Measurements from ENCODE around the gene PPP2R5C.
A peak's percentile ranks its signal among the peaks of the same experiment; 100 is the strongest.

PPP2R5C gene

GRCh38 chr14:101939646-101940170, 178.2 kb downstream of the PPP2R5C start:
- no peak overlapping the region for H3K4me3 ChIP-seq (ENCODE audit: low read length)
- no peaks in the 10 kb centered on the region for H3K4me1 ChIP-seq (ENCODE audit: control insufficient read depth, insufficient read depth, low read length)
- H3K9ac ChIP-seq (ENCODE audit: low read length), result no peak overlapping the region
- H3K27ac ChIP-seq (ENCODE audit: low read depth, low read length), result no peak overlapping the region
- no peaks in the 10 kb centered on the region for H3K36me3 ChIP-seq (ENCODE audit: control insufficient read depth, insufficient read depth, low read length)
- H3K27me3 ChIP-seq (ENCODE audit: control insufficient read depth, insufficient read depth, low read length), result no peaks in the 10 kb centered on the region

GRCh38 chr14:101944451-101944850, 182.9 kb downstream of the PPP2R5C start:
- Histone ChIP-seq H3K27ac (ENCODE audit: low read depth, low read length) (no peak overlapping the region), H3K36me3 (ENCODE audit: control insufficient read depth, insufficient read depth, low read length) (peaks cover 2% of the 10 kb centered on the region), H3K4me3 (ENCODE audit: low read length) (no peak overlapping the region), H3K9ac (ENCODE audit: low read length) (no peak overlapping the region), H3K4me1 (ENCODE audit: control insufficient read depth, insufficient read depth, low read length) (peaks cover 4% of the 10 kb centered on the region), H3K27me3 (ENCODE audit: control insufficient read depth, insufficient read depth, low read length) (no peaks in the 10 kb centered on the region)

- Histone ChIP-seq H3K27me3 (ENCODE audit: control insufficient read depth, insufficient read depth, low read length) (no peaks in the 10 kb centered on the region), H3K4me1 (ENCODE audit: control insufficient read depth, insufficient read depth, low read length) (peaks cover 4% of the 10 kb centered on the region), H3K27ac (ENCODE audit: low read depth, low read length) (no peak overlapping the region), H3K9ac (ENCODE audit: low read length) (no peak overlapping the region), H3K4me3 (ENCODE audit: low read length) (no peak overlapping the region), H3K36me3 (ENCODE audit: control insufficient read depth, insufficient read depth, low read length) (peaks cover 2% of the 10 kb centered on the region)
Measured at GRCh38 chr14:101945171-101945570, 183.7 kb downstream of the PPP2R5C start.

- Histone ChIP-seq H3K27me3 (ENCODE audit: control insufficient read depth, insufficient read depth, low read length) (no peaks in the 10 kb centered on the region), H3K9ac (ENCODE audit: low read length) (peak overlapping the region; percentile 97), H3K27ac (ENCODE audit: low read depth, low read length) (peak overlapping the region; percentile 99), H3K4me1 (ENCODE audit: control insufficient read depth, insufficient read depth, low read length) (peaks cover 4% of the 10 kb centered on the region), H3K4me3 (ENCODE audit: low read length) (peak overlapping the region; percentile 95), H3K36me3 (ENCODE audit: control insufficient read depth, insufficient read depth, low read length) (peaks cover 2% of the 10 kb centered on the region)
Measured at GRCh38 chr14:101947577-101947903, 186.0 kb downstream of the PPP2R5C start.

GRCh38 chr14:101947904-101948665, 186.6 kb downstream of the PPP2R5C start:
- Histone ChIP-seq H3K27me3 (ENCODE audit: control insufficient read depth, insufficient read depth, low read length) (no peaks in the 10 kb centered on the region), H3K4me3 (ENCODE audit: low read length) (peak overlapping the region; percentile 100), H3K9ac (ENCODE audit: low read length) (peak overlapping the region; percentile 100), H3K4me1 (ENCODE audit: control insufficient read depth, insufficient read depth, low read length) (peaks cover 4% of the 10 kb centered on the region), H3K27ac (ENCODE audit: low read depth, low read length) (peak overlapping the region; percentile 99), H3K36me3 (ENCODE audit: control insufficient read depth, insufficient read depth, low read length) (peaks cover 2% of the 10 kb centered on the region)

GRCh38 chr14:101948666-101949216, 187.2 kb downstream of the PPP2R5C start:
- Histone ChIP-seq H3K27me3 (ENCODE audit: control insufficient read depth, insufficient read depth, low read length) (no peaks in the 10 kb centered on the region), H3K9ac (ENCODE audit: low read length) (peak overlapping the region; percentile 100), H3K36me3 (ENCODE audit: control insufficient read depth, insufficient read depth, low read length) (peaks cover 2% of the 10 kb centered on the region), H3K4me1 (ENCODE audit: control insufficient read depth, insufficient read depth, low read length) (peaks cover 4% of the 10 kb centered on the region), H3K27ac (ENCODE audit: low read depth, low read length) (peak overlapping the region; percentile 99), H3K4me3 (ENCODE audit: low read length) (peak overlapping the region; percentile 100)

GRCh38 chr14:101950100-101950499, 188.6 kb downstream of the PPP2R5C start:
- H3K27ac ChIP-seq (ENCODE audit: low read depth, low read length), result no peak overlapping the region
- H3K36me3 ChIP-seq (ENCODE audit: control insufficient read depth, insufficient read depth, low read length), result peaks cover 2% of the 10 kb centered on the region
- H3K9ac ChIP-seq (ENCODE audit: low read length), result no peak overlapping the region
- H3K4me3 ChIP-seq (ENCODE audit: low read length), result no peak overlapping the region
- peaks cover 4% of the 10 kb centered on the region for H3K4me1 ChIP-seq (ENCODE audit: control insufficient read depth, insufficient read depth, low read length)
- no peaks in the 10 kb centered on the region for H3K27me3 ChIP-seq (ENCODE audit: control insufficient read depth, insufficient read depth, low read length)

GRCh38 chr14:101950516-101951215, 189.2 kb downstream of the PPP2R5C start:
- peaks cover 4% of the 10 kb centered on the region for H3K4me1 ChIP-seq (ENCODE audit: control insufficient read depth, insufficient read depth, low read length)
- H3K27me3 ChIP-seq (ENCODE audit: control insufficient read depth, insufficient read depth, low read length), result no peaks in the 10 kb centered on the region
- H3K27ac ChIP-seq (ENCODE audit: low read depth, low read length), result no peak overlapping the region
- peaks cover 2% of the 10 kb centered on the region for H3K36me3 ChIP-seq (ENCODE audit: control insufficient read depth, insufficient read depth, low read length)
- no peak overlapping the region for H3K4me3 ChIP-seq (ENCODE audit: low read length)
- H3K9ac ChIP-seq (ENCODE audit: low read length), result no peak overlapping the region

GRCh38 chr14:101953151-101953550, 191.6 kb downstream of the PPP2R5C start:
- Histone ChIP-seq H3K27ac (ENCODE audit: low read depth, low read length) (no peak overlapping the region), H3K27me3 (ENCODE audit: control insufficient read depth, insufficient read depth, low read length) (no peaks in the 10 kb centered on the region), H3K4me1 (ENCODE audit: control insufficient read depth, insufficient read depth, low read length) (peaks cover 4% of the 10 kb centered on the region), H3K36me3 (ENCODE audit: control insufficient read depth, insufficient read depth, low read length) (peaks cover 2% of the 10 kb centered on the region), H3K4me3 (ENCODE audit: low read length) (no peak overlapping the region), H3K9ac (ENCODE audit: low read length) (no peak overlapping the region)

GRCh38 chr14:101954501-101954900, 193.0 kb downstream of the PPP2R5C start:
- no peaks in the 10 kb centered on the region for H3K4me1 ChIP-seq (ENCODE audit: control insufficient read depth, insufficient read depth, low read length)
- H3K9ac ChIP-seq (ENCODE audit: low read length), result no peak overlapping the region
- no peaks in the 10 kb centered on the region for H3K36me3 ChIP-seq (ENCODE audit: control insufficient read depth, insufficient read depth, low read length)

GRCh38 chr14:101955695-101956161, 194.2 kb downstream of the PPP2R5C start:
- H3K9ac ChIP-seq (ENCODE audit: low read length), result no peak overlapping the region
- H3K27ac ChIP-seq (ENCODE audit: low read depth, low read length), result no peak overlapping the region
- H3K36me3 ChIP-seq (ENCODE audit: control insufficient read depth, insufficient read depth, low read length), result no peaks in the 10 kb centered on the region
- H3K27me3 ChIP-seq (ENCODE audit: control insufficient read depth, insufficient read depth, low read length), result no peaks in the 10 kb centered on the region
- H3K4me3 ChIP-seq (ENCODE audit: low read length), result no peak overlapping the region
- H3K4me1 ChIP-seq (ENCODE audit: control insufficient read depth, insufficient read depth, low read length), result no peaks in the 10 kb centered on the region

More at GRCh38 chr14:101954501-101954900, 193.0 kb downstream of the PPP2R5C start:
- Histone ChIP-seq H3K4me3 (ENCODE audit: low read length) (no peak overlapping the region), H3K27me3 (ENCODE audit: control insufficient read depth, insufficient read depth, low read length) (no peaks in the 10 kb centered on the region), H3K27ac (ENCODE audit: low read depth, low read length) (no peak overlapping the region)

GRCh38 chr14:101956179-101956885, 194.8 kb downstream of the PPP2R5C start:
- Histone ChIP-seq H3K27ac (ENCODE audit: low read depth, low read length) (no peak overlapping the region), H3K4me3 (ENCODE audit: low read length) (no peak overlapping the region), H3K9ac (ENCODE audit: low read length) (no peak overlapping the region), H3K4me1 (ENCODE audit: control insufficient read depth, insufficient read depth, low read length) (peaks cover 2% of the 10 kb centered on the region), H3K36me3 (ENCODE audit: control insufficient read depth, insufficient read depth, low read length) (no peaks in the 10 kb centered on the region), H3K27me3 (ENCODE audit: control insufficient read depth, insufficient read depth, low read length) (no peaks in the 10 kb centered on the region)

Measured in rectal smooth muscle tissue (tissue), 1 donor.